Right renal cortex interstitium (tissue), 3 donors: ENCODE results near the gene IL9. TPM values are rescaled to one million over a fixed set of nuclear protein-coding genes. Genes with fewer than 3 reads are reported as not detected.

Source experiments
- DNase-seq, 3 donors: peaks; one replicate each; pipeline ENCODE4 v3.0.0-alpha.2; 2013; ENCODE audit warnings: low read depth in 3 of 3, low spot score in 2 of 3
- polyA plus RNA-seq, 3 donors: library from polyadenylated mRNA; unstranded; fragments of 120-200 nt; gene quantifications; one replicate each; pipeline ENCODE4 v1.2.1, GENCODE V29; 2013; ENCODE audit not compliant: insufficient read length in 3 of 3

The IL9 gene
- polyA plus RNA-seq, 3 donors, result not detected

- no peak for DNase-seq
Observed at GRCh38 chr5:135843571-135844337, 51.9 kb downstream of the IL9 start.

GRCh38 chr5:135842737-135843136, 52.9 kb downstream of the IL9 start:
- no peak for DNase-seq

Other genes starting within 250 kb of the IL9 start
- gene SLC25A48, start 61.2 kb downstream of the IL9 start, polyA plus RNA-seq, result 1 to 10 TPM; 2.7 to 3.8 (median 3.4) TPM
- 1 to 10 TPM in 2 of 3 donors, under 1 TPM in 1; 0.79 to 2.1 (median 2.1) TPM for gene LECT2, start 59.1 kb upstream of the IL9 start, polyA plus RNA-seq
- gene TGFBI, start 133.1 kb upstream of the IL9 start, polyA plus RNA-seq, result 100 to 1,000 TPM; 188 to 278 (median 225) TPM
- 10 to 100 TPM; 71.1 to 71.2 (median 71.2) TPM for gene SMAD5, start 237.0 kb upstream of the IL9 start, polyA plus RNA-seq